NB4 (cell line): ENCODE data around the gene NRXN3.

ENCODE experiments used
- CTCF ChIP-seq: IDR thresholded peaks from one replicate; pipeline ENCODE4 v1.5.1; 2012; ENCODE audit warnings: low read depth, low read length
- MYC ChIP-seq: IDR thresholded peaks from 2 replicates; pipeline ENCODE4 v1.6.1; 2011; ENCODE audit warnings: low read depth, low read length
- POLR2A ChIP-seq: IDR thresholded peaks from 2 replicates; pipeline ENCODE4 v1.6.1; 2011; ENCODE audit warnings: mild to moderate bottlenecking; ENCODE audit not compliant: insufficient read length; ENCODE audit errors: extremely low read depth
- TF ChIP-seq, protein P1 (sequence below): IDR thresholded peaks from 2 replicates; pipeline ENCODE4 v1.6.1; 2011; ENCODE audit warnings: low read depth, low read length

- TF ChIP-seq CTCF (no peak), POLR2A (no peak), MYC (no peak)
- TF ChIP-seq, protein P1, sequence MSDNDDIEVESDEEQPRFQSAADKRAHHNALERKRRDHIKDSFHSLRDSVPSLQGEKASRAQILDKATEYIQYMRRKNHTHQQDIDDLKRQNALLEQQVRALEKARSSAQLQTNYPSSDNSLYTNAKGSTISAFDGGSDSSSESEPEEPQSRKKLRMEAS = no peak
Measured at GRCh38 chr14:79137836-79138235, 967.7 kb downstream of the NRXN3 start.
